NCI-H226 (cell line): ENCODE data around the gene KNG1.
"Not testable (repeated sequence)": the region's sequence is repeated elsewhere in the genome, so short reads cannot be mapped to it uniquely, and the experiment has no call there.

Experiments
- DNase-seq: peaks from one replicate; pipeline ENCODE4 v3.0.0-alpha.2; 2015

The KNG1 gene

DNA sequence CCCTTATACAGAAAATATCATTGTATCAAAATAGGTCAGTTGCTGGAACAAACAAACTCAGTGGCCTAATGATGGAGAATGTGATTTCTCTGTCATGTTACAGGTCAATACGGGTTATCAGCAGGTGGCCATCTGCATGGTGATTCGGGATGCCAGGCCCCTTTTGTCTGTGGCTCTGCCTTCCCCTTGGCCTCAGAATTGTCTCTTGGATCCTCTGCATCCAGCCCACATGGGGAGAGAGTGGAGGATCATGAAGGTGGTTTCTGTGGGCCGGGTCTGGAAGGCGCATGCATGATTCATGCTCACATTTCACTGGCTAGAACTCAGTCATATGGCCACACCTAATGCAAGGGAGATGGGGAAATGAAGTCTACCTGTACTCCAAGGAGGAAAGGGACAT lies 6.5 kb upstream of the KNG1 start:
- DNase-seq = not testable (repeated sequence)

DNA sequence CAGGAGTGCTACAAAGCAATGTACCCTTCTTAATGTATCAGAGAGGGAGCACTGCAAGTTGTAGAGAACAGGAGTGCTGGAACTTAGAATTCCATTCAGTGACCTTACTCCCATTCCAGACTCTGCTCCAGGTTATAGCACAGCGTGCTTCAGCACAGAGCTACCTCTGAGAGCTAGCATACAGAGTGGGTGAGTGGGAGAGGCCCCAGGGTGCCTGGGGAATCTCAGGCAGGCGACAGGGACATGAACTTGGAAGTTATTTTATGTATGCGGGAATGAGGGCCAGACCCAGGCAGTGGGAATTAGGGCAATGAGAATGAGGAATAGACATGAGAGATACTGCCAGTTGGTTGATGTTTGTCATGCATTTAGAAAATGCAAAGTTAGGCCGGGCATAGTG lies 3.7 kb upstream of the KNG1 start:
- no peak for DNase-seq

DNA sequence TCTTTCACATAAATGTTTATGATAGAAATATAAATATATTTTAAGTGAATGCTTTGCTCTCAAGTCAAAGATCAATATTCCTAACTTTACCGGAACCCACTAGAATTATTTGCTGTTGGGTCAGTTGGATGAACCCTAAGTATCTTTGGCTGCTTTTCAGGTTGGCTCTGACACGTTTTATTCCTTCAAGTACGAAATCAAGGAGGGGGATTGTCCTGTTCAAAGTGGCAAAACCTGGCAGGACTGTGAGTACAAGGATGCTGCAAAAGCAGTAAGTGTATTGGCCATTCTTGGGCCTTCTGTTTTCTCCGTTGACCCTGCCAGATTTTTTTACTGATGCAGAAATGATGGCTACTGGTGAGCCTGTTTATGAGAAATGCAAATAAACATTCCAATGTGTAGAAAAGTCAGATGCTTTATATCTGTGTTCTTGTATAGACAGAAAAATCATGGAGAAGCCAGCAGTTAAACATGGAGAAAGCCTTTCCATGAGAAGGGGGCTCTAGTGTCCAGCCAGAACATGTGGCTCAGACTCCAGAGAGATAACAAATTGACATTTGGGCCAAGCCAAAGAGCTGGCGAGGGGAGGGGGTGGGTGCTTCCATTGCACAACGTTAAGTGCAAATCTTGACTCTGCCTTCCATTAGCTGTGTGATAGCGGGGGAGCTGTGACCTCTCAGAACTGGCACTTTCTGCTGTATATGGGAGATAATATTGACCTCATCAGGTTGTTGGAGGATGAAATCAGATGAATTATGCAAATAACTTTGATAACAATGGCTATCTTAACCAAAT lies 3.0 kb downstream of the KNG1 start:
- no peak for DNase-seq

DNA sequence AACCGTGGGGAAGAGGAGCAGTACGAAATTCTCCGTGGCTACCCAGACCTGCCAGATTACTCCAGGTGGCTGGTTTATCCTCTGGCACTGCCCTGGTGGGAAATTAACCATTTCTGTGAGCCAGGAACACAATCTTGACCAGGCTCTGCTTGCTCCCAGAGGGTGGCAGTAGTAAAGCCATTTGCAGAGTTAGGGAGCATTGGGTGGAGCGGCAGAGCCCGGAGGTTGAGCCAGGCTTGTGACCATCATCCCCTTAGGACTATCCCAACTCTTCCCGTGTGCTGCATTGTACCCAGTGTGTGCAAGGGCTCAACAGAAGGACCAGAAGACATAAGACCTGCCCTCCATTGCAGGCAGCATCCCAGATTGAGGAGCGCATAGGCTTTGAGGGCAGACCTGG lies 5.3 kb downstream of the KNG1 start:
- DNase-seq = no peak

DNA sequence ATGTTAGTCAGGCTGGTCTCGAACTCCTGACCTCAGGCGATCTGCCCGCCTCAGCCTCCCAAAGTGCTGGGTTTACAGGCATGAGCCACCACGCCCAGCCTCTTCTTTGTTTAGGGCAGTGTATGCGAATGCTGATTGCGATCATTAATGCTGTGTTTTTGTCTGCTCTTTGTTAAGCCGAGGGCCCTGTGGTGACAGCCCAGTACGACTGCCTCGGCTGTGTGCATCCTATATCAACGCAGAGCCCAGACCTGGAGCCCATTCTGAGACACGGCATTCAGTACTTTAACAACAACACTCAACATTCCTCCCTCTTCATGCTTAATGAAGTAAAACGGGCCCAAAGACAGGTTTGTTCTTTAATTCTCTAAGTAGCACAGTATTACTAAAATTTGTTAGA lies 7.8 kb downstream of the KNG1 start:
- no peak for DNase-seq

DNA sequence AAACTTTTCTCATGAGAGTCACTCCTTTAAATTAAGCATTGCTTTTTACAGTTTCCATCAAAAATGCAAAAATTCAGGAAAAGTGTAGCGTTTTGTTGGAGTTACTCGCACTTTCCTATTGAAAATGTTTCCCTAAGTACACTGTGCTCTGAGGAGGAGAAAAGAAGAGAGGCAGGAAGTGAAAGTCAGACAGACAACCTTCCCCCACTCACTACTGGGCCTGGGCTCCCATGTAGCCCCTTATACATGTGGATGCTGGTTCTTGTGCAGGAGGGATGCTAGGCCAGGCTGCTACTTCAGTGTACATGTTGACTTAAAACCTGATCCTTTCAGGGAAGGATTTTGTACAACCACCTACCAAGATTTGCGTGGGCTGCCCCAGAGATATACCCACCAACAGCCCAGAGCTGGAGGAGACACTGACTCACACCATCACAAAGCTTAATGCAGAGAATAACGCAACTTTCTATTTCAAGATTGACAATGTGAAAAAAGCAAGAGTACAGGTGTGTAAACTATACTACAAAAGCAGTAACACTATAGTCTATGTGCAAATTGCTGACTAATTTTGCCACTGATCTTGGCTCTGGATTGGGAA lies 15.1 kb downstream of the KNG1 start:
- DNase-seq = no peak

DNA sequence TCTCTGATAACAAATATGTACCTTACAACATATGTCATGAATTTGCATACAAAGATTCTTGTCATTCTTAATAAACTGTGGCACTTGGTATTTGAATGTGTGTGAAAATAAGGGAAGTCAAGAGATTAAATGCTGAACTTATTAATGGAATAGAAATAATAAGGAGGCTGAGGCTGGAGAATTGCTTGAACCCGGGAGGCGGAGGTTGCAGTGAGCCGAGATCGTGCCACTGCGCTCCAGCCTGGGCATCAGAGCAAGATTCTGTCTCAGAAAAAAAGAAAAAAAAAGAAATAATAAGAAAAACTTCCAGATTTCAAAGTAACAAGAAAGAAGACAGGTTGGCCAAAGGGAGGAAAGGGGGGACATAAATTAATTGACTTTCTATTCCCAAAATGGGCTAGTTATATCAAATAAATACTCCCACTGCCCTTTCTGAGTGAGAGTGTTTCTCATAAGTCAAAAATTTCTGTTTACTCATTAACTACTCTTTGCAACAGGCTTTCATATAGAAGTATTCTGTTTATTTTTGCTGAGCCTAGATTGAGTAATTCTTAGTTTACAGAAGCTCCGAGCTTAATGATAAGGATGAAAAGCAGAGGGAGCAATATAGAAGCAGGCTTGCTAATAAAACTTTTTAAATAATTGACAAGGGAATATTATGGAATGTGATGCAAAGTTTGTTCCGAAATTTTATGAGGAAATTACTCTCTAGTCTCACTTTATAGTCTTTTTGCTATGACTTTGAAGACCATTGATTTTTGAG lies 25.6 kb downstream of the KNG1 start:
- DNase-seq = no peak

DNA sequence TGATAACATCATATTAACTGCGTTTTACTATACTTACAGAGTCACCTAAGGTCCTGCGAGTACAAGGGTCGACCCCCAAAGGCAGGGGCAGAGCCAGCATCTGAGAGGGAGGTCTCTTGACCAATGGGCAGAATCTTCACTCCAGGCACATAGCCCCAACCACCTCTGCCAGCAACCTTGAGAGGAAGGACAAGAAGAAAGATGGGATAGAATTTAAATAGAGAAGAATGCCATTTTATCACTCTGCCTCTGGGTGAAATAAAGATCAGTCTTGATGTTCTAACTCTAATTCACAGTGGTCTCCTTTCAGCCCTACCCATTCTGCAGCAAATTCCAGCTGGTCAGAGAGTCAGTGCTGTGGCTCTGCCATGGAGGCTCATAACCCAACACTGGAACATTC lies 26.5 kb downstream of the KNG1 start:
- DNase-seq = no peak

DNA sequence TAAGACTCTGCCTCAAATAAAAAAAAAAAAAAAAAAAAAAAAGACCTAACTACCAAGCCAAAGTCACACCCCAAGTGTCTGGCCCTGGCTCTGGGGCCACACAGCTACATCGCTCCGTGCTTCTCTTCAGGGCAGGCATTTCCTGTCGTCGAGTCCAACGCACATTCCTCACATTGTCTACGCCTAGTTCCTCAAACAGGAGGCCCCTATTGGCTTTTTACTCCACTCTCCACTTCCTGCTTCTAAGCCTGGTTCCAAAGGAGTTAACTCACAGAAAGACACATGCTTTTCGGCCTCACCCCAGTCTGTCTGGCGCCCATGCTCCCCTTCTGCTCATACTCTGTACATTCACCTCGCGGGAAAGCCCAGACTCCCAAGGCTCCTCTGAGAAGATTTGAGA lies 28.8 kb downstream of the KNG1 start:
- DNase-seq = peak; percentile 93

DNA sequence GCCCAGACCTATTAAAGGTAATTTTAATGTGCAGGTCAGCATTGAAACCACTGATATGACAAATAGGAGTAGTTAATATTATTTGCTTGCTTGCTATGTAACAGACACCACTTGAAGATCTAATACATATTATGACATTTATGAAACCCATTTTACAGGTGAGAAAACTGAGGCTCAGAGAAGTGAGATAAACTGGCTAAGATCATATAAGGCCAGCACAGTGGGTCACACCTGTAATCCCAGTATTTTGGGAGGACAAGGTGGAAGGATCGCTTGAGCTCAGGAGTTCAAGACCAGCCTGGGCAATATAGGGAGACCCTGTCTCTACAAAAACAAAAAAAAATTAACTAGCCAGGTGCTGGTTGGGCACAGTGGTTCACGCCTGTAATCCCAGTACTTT lies 33.2 kb downstream of the KNG1 start:
- no peak for DNase-seq

DNA sequence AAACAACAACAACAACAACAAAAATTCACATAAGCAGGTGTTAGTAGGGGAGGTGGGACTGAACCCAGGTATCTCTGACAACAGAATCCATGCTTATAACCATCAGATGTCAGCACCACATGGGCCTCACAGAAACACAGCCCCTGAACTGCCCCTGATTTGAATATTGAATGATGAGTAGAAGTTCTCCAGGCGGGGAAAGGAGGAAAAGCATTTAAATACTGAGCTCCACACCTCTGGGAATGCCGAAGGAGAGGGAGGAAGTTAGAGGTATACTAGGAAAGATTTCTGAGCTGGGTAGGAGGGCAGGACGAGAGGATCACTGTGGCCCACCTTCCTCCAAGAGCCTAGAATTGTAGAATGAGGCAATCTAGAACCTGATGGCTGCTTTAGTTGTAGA lies 34.3 kb downstream of the KNG1 start:
- no peak for DNase-seq

DNA sequence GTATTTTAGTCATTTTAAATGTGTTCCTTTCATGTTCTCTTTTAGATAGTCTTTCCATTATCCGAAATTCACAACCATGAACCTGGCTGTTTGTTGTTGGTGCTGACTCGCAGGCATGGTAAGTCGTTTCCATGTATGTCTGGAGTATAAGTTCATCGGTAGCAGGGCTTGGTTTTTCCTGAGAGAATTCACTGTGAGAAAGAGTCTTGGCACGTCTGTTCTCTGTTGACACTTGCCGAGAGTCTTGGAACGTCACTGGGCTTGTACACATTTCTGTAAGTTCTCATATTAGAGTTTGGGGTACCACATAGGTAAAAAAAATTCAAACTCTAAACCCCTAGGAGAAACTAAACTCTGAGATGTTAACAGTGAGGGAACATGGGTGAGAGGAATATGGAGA lies 36.8 kb downstream of the KNG1 start:
- no peak for DNase-seq

DNA sequence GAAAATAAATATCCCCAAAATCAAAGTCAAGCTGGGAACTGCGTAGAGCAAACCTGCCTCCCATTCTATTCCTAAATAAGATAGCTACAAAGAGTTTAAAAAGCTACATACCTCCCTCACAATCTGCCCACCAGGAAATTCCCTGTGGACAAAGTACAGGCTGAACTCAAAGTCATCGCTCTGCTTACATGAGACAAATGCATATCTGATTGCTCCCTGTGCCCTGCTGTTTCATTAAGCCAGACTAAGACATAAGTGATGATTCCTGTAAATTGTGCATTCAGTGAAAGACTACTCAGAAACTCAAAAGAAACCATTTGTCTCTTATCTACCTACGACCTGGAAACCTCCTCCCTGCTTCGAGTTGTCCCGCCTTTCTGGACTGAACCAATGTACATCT lies 37.7 kb downstream of the KNG1 start:
- DNase-seq = no peak

DNA sequence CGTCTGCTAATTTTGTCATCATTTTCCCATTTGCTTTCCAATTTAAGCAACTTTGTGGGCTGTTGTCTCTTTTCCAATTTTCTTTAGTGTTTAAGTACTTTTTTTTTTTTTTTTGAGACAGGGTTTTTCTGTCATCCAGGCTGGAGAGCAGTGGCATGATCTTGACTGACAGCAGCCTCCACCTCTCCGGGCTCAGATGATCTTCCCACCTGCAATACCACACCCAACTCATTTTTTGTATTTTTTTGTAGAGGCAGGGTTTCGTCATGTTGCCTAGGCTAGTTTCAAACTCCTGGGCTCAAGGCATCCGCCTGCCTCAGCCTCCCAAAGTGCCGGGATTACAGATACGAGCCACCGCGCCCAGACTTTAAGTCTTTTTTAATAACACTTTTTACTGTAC lies 40.1 kb downstream of the KNG1 start:
- no peak for DNase-seq

DNA sequence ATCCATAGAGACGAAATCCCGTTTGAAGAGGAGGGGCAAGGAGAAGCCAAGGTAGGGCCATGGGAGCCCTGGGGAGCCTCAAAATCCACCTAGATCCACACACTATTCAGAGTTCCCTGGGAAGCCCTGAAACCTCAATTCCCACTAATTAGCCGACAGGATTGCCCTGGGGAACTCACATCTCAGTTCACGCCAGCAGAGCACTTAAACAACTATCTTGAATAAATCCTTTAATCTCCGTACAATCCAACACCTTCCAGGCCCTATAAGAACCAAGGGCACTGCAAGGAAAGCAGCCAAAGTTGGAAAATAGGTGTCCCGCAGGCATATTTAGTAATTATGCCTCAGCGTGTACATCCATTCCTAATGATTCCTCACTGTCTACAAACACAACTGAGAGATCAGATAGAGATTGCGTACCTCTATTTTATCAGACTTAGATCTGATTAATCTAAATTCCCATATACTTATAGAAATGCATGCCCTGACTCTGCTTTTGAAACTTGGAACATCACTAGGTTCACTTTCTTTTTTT lies 40.6 kb downstream of the KNG1 start:
- no peak for DNase-seq

DNA sequence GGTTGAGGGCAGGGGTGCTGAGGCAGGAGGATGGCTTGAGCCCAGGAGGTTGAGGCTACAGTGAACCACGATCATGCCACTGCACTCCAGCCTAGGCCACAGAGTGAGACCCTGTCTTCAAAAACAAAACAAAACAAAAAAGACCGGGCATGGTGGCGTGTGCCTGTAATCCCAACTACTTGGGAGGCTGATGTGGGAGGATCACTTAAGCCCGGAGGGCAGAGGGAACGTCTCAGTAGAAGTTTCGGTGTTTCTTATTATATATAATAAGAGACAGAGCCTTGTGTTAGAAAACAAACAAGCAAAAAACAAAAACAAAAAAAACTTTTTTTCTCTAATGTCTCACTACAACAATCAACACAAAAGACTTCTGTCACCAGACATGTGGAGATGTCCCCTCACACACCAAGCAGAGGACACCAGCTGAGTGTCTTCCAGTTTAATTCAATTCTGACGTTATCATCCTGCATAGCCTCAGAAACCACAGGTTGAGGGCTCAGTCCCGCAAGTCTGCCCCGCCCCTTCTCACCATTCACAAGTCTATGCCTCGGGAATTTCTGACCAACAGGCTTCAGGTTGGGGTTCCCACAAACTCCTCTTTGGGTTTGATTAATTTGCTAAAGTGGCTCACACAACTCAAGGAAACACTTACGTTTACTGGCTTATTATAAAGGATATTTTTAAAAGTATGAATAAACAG lies 42.2 kb downstream of the KNG1 start:
- peak; percentile 8 for DNase-seq

DNA sequence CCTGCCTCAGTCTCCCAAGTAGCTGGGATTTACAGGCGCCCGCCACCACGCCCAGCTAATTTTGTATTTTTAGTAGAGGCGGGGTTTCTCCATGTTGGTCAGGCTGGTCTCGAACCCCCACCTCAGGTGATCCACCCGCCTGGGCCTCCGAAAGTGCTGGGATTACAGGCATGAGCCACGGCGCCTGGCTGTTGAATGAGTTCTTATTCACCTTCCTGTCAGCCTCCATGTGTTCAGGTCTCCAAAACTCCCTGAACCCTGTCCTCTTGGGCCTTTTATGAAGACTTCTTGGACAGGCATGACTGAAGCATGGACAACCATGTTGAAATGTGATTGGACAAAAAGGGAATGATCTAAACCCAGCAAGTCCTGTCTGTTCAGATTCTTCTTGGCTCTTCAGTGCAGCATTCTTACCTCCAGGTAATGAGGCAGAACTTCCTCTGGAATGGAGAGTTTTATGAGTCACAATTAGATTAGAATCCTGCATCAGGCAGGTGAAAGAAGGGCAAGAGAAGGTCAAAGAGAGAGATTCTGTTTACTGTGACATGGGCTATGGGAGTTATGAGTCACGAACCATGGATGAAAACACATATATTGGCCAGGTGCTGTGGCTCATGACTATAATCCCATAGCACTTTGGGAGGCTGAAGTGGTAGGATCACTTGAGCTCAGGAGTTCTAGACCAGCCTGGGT lies 43.1 kb downstream of the KNG1 start:
- DNase-seq = peak; percentile 25

DNA sequence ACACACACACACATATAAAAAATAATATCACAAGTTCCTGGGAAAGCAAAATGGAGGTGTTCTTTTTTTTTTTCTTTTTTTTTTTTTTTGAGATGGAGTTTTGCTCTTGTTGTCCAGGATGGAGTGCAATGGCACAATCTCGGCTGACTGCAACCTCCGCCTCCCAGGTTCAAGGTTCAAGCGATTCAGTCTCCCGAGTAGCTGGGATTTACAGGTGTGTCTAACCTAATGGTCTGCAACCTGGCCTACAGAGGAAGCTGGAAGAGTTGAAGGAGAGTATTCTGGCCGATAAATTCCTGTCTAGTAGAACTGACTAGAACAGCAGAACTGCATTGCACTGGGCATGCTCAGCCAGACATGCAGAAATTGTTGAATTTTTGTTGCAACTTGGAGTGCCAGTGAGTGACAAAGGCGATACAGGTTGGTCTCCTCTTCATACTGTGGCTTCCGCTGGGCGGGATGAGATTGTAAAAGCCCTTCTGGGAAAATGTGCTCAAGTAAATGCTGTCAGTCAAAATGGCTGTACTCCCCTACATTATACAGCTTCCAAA lies 43.8 kb downstream of the KNG1 start:
- no peak for DNase-seq

DNA sequence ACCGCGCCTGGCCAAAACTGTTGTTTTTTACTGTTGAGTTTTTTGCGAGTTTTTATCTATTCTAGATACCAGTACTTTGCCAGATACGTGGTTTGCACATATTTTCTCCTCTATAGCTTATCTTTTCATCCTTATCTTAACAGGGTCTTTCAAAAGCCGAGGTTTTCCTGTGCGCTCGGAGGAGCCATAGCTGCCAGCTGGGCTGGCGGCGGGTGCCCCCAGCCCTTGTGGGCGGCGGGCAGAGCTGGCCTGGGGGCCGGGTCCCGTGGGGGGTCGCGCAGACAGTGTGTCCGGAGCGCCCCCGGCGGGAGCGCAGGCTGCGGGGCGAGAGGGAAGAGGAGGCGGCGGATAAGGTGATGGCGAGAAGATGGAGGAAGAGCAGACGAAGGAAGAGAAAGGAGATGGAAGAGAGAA lies 55.1 kb downstream of the KNG1 start:
- no peak for DNase-seq

DNA sequence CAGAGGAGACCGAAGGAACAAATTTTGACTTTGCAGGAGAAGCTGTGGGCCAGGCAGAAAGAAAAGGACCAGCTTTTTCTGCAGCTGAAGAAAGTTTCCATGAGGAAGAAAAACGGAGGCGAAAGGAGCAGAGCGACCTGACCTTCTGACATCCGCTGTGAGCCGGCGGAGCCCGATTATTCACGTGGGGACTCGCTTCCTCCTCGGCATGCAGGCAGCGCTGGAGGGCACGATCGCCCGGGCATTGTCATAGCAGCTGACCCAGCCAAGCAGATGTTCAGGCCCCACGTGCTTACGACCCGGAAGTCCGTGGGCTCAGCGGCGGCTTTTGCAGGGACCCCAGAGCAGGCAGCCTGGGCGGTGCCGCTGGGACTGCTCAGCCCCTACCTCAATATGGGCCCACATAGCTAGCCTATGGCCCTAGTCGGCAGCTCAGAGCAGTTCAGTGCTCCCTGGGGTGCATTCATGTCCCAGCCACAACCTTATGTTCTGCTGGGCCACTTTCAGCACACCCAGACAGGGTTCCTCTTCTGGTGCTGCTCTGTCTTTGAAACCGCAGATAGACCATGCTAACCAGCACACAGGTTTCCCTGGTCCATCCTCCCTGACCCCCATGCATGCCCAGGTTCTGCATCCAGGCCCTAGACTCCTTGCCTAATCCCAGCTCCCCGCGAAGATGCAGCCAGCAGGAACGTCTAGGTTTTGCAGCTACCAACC lies 55.7 kb downstream of the KNG1 start:
- DNase-seq = no peak

DNA sequence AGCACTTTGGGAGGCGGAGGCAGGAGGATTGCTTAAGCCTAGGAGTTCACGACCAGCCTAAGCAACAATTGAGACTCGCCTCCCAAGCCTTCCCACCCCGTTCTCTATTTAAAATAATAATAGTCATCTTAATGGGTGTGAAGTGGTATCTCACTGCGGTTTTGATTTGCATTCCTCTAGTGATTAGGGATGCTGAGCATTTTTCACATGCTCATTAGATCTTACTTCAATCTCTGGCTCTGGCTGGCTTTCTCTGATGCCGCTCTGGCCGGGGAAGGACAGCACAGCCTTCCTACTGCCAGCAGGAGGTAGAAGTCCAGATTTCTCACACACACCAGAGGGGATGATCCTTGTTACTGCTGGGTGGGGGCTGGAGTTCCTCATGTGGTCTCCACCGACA lies 58.8 kb downstream of the KNG1 start:
- no peak for DNase-seq

DNA sequence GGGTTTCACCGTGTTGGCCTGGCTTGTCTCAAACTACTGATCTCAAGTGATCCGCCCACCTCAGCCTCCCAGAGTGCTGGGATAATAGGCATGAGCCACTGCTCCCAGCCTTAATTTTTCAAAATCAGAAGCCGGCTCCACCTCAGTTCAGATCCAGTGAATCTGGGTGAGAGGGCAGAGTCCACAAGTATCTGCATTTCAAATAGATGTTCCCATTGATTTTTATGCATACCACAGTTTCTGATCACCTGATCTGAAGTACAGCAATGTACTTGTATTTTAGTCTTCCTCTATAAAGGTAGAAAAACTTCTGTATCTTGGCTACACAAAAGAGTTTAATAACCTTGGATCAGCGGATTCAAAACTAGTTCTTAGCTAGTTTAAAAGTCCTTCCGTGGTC lies 62.0 kb downstream of the KNG1 start:
- no peak for DNase-seq
